Measurements from ENCODE around the gene RALGAPA2.

GRCh38 chr20:20721489-20721888 is 9.0 kb upstream of the RALGAPA2 start:
- TF ChIP-seq SUZ12 (IDR thresholded peaks at IDR 0.05; ENCODE audit: extremely low read depth, insufficient read depth, insufficient read length), result no peak
- no peak for TF ChIP-seq ZNF274 (IDR thresholded peaks at IDR 0.05; ENCODE audit: low read depth, low read length)

All from NT2/D1 (cell line).